ENCODE measurements around the gene SLC49A4.

The SLC49A4 gene

DNA sequence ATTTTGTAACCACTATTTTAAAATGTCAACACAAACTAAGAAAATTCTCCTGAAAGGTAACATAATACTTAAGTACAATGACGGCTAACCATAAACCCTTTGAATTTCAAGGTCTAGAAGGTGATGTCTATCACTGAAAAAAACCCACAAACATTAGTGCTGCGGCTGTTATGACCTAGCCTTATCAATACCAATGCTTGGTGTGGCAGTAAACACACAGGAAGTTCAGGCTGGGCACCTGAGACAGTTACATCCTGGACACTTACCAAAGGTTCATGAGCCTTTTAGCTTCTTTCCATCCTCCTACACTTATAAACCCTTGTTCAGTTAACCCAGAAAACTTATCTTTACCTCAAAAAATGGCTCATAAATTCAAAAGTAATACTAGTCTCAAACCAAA lies 7.0 kb upstream of the SLC49A4 start:
- no peak for DNase-seq

DNA sequence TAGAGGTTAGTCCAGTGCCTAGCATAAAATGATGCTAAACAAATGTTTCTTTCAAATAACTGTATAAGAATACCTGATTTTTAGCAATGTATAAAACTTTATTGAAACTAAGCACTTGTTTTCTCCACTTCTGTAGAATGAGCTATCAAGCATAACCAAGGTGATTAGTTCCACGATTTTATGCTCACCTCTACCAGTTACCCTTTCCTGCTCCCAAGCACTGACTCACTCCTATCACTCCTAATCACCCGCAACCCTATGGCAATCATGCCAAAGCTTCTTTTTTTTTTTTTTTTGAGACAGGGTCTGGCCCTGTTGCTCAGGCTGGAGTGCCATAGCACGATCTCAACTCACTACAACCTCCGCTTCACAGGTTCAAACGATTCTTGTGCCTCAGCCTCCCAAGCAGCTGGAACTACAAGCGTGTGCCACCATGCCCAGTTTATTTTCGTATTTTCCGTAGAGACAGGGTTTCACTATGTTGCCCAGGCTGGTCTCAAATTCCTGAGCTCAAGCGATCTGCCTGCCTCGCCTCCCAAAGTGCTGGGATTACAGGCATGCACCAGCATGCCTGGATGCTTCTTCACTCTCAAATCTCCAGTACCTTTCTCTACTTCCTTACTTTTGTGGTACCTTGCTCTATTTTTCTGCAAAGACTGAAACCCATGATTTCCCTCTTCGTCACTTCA lies 5.1 kb upstream of the SLC49A4 start:
- no peak for DNase-seq

DNA sequence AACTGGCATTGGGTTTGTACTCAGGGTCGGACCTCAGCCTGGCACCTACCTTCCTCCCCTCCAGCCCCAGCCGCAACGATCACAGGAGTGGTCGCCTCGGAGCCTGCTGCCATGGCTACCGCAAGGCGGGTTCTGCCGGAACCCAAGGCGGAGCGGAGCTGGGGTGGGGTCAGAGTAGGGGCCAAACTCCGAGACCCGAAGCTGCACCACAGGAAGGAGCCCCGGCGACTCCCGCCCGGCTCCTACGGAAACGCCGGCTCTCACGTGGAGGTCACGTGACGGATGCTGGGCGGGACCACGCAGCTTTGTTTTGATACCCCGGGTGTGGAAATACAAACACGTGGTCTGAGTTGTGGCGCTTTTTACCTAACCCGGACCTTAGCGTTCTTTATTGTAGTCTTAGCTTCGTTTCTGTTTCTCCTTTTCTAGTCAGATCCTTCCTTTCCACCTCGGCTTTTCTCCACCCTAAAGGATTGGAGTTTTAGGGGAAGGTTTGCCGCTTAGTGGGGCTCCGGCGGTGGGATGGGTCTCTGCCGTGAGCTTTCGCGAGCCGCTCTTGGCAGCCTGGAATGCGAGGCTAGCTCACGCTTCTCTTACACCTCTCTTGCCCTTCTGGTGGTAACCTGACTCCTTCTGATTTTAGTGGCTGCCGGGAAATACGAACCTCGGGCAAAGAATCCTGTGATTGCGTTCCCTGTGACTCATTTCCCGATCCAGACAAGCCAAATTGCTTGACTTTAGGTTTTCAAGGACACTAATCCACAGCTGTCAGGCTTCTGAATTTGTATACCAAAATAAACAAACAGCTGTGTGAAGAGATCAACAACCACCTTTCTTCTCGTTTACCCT lies 1.1 kb upstream of the SLC49A4 start, which contains the start of gene HSPBAP1:
Gene HSPBAP1, minus strand, starts transcription at position 264 of the 849 bp plus-strand sequence. Its CDS starts 151 bp downstream, at position 113.
- no peak for DNase-seq

DNA sequence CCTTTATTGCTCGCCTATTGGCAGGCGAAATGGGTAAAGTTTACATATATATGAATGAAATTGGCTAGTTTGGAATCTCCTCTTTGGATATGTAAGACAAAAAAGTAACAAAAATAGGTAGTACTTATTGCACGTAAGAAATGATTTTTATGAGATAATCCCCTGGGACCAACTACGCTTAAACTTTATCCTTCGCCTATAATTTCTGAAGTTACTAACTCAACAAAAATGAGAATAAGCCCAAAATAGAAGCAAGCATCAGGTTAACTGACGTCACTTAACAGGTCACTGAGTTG lies 438 bp upstream of the SLC49A4 start:
- no peak for DNase-seq

DNA sequence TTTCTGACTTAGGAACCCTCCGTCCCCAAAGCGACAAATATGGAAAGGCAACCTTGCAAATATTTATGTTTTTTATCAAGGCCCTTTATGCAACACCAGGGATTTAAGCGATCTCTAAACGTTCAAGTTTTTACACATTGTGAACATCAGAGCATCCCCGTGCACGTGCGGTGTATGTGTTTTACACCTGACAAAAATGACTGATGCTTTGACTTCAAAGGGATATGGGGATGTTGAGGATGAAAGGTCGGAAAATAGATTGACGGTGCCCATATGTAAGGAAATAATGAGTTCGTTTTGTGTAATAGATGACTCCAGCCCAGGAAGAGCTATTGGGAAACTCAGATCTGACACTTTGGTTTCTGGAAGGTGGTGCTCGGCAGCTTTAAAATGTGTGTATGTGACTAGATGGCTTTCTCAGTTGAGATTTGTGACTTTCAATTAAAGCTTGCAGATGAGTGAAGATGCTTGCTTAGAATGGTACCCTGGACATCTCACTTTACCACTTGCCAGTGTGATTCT lies 866 bp downstream of the SLC49A4 start:
- DNase-seq, result no peak

DNA sequence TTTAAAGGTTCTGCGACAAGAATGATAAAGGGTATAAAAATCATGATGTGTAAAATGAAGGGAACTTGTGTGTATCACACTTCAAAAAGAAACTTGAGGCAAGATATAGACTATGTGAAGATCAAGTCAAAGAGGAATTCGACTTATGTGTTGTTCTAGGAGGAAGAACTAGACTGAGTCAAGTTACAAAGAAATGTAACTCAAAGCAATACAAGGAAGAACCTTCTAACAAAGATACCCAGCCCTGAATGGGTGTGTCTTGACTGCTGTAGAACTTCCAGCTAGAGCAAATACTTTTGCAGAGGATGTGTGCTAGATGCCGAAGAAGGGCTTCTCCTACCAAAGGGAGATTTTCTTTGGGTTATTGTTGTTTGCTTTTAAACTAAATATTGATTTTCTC lies 2.4 kb downstream of the SLC49A4 start:
- no peak for DNase-seq

DNA sequence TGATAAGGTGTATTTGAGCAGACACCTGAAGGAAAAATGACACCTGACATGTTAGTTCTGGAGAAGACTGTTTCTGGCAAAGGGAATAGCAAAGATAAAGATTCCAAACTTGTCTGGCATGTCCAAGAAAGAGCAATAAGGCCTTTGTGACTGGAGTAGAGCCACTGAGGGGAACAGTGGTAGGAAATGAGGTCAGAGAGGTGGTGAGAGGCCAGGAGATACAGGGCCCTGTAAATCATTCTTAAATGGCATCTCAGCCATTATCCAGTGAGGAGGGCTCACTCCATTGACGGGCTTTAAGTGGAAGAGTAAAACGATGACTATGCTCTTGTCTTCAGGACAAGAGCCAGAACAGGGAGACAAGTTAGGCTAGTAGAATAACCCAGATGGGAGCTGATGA lies 4.5 kb downstream of the SLC49A4 start:
- no peak for DNase-seq

DNA sequence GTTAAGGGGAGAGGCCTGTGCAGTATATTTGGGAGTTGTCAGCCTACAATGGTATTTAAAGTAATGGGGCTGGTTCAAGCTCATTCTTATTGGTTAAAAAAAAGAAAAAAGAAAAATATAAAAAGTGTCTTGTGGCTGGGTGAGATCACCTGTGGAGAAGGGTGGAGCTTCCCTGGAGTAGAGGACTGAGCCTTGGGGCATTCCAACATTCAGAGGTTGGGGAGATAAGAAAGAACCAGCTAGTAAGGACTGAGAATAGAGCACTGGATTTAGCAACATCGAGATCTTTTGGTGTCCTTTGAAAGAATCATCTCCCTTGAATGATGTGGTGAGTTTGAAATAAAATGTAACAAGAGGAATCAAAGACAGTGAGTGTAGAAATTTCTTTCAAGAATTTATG lies 5.2 kb downstream of the SLC49A4 start:
- no peak for DNase-seq

DNA sequence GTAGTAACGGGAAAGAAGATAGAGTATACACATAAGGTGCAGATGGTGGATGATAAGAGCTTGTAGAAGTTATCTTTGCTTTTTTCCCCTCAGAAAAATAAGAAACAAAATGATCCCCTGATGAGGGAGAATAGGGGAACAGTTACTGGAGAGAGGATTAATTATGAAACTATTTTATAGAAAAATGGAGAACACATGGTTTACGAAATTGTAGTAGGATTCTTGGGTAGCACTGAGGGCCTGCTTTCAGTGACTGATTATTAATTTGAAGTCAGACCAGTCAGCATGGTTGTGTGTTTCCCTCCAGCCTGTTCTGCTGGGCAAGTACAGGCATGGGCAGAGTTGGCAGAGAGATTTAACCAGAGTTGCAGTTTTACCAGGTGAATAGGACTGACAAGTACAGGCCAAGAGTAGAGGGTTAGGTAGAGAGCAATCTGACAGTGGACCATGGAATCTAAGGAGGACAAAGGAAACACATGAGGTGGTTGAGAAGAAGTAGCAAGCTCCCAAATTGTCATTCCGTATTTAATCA lies 5.9 kb downstream of the SLC49A4 start:
- no peak for DNase-seq

DNA sequence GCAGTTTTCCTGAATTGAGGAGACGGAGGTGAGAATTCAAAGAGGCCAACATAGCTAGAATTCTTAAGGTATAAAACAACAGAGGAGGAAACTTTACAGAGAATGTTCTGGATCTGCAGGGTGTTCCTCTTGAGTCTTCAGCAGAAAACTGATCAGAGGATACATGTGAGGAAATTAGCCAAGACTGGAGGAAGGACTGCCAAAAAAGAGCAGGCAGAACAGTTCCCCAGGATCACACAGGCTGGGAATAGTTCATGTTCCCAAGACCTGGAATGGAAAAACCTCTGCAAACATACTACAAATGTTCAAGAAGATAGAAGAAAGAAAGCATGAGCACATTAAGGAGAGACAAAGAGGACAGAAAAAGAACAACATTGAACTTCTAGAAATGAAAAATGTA lies 7.5 kb downstream of the SLC49A4 start:
- DNase-seq, result no peak

DNA sequence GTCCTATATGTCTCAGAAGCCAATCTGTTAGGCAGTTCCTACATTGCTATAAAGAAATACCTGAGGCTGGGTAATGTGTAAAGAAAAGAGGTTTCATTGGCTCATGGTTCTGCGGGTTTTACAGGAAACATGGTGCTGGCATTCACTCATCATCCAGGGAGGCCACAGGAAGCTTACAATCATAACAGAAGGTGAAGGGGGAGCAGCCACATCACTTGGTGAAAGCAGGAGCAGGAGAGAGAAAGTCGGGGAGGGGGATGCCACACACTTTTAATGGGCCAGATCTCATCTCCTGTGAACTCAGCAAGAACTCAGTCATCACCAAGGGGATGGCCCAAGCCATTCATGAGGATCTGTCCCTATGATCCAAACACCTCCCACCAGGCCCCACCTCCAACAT lies 9.1 kb downstream of the SLC49A4 start:
- no peak for DNase-seq

DNA sequence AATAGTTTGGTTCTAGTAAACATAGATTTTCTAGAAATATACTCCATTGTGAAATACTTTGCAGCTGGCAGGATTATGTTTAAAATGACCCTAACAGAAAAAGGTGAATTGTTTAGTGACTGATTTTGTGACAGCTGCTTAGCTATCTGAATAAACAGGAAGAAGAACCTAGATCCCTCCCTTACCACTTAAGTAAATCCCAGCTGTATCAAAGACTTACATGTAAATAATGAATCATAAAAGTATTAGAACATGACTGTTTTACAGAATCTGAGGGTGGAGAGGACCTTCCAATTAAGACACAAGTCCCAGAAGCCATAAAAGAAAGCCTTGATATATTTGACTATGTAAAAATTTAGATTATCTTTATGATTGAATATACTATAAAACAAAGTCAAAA lies 15.9 kb downstream of the SLC49A4 start:
- DNase-seq, result no peak

DNA sequence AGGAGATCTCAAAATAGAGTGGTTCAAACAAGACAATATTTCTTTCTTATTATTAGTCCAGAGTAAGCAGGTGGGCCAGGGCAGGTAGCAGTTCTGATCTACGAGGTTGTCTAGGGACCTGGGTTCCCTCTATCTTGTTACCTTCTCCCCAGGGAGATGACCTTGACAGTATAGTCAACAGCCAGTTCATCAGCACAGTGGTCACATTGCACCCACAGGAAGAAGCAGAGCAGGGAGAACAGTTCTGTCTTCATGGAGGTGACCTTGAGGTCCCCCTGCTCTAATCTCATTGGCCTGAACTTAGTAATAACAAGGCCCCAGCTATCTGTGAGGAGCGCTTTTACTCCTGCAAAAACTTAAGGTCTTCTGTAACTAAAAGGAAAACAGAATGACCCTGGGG lies 21.7 kb downstream of the SLC49A4 start:
- no peak for DNase-seq

DNA sequence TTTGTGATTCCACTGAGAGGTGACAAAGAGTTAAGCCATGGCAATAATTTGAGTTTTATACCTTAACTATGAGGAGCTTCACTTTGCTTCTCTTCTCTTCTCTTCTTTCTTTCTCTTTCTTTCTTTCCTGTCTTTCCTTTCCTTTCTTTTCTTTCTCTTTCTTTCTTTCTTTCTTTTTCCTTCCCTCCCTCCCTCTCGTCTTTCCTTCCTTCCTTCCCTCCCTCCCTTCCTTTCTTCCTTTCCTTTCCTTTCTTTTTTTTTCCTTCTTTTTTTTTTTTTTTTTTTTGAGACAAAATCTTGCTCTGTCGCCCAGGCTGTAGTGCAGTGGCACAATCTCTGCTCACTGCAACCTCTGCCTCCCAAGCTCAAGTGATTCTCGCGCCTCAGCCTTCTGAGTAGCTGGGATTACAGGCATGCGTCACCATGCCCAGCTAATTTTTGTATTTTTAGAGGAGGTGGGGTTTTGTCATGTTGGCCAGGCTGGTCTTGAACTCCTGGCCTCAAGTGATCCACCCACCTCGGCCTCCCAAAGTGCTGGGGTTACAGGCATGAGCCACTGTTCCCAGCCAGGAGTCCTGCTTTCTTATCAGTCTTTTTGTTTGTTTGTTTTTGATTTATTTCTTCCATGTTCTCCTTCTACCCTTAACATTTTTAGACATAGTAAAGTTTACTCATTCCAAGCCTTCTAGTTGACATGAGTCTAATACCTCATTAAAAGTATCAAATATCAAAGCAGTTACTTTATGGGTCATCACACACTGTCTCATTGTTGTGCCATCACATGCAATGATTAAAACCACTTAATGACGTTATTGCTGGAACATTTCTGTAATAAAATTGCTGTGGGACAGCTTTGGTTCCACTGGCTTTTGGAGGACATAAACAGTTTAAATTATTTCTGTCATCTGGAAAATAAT lies 29.9 kb downstream of the SLC49A4 start:
- no peak for DNase-seq

DNA sequence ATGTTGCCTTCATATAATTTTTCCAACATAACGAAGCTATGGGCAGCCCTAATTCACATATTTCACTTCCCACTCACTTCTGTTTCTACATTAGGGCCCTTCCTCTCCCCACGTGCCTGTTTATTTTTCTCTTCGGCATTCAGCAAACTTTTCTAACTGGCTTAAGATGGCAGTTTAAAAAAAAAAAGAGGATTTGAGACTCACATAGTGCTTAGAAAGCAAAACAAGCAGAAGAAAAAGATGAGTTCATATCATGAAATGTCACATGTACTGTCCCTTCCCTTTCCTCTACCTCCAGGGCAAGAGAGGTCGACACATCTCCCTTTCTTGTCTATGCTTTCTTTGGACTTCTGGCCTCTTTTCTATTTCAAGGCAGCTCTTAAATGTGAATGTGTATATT lies 30.6 kb downstream of the SLC49A4 start:
- no peak for DNase-seq

DNA sequence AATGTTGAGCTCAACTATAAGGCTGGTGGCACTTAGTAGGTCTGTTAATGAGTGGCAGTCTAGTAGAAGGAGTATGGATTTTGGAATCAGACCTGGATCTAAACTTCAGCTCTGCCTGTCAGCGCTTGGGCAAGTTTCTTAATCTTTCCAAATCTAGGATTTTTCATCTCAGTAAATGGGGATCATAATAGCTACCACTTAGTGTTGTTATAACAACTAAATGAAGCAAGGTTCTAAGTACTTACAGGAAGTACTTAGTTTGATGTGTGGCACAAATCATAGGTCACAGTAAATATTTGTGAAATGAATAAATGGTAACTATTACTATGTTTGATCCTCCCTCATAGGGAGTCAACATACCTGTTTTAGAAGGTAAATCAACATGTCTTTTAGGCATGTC lies 31.4 kb downstream of the SLC49A4 start:
- DNase-seq, result no peak

DNA sequence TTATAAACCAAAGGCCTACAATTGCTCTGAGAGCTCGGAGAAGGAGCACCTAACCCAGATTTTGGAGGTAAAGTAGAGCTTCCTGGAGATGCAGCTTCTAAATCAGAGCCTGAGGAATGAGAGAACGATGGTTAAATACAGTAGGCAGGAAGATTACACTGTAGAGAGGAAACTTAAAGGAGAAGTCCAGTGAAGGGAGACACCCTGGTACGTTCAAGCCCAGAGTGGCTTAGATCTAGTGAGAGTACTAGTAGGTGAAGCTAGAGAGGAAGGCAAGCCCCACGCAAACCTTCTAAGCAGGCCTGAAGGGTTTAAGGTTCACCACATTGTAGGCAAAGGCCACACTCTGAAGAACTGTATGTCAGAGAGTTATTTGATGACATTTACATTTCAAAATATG lies 33.4 kb downstream of the SLC49A4 start:
- DNase-seq, result no peak

DNA sequence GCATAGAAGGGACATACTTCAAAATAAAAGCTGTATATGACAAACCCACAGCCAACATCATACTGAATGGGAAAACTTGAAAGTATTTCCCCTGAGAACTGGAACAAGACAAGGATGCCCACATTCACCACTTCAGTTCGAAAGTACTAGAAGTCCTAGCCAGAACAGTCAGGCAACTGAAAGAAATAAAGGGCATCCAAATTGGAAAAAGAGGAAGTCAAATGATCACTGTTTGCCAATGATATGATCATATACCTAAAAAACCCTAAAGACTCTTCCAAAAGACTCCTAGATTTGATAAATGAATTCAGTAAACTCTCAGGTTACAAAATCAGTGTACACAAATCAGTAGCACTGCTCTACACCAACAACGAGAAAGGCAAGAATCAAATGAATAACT lies 40.7 kb downstream of the SLC49A4 start:
- no peak for DNase-seq

DNA sequence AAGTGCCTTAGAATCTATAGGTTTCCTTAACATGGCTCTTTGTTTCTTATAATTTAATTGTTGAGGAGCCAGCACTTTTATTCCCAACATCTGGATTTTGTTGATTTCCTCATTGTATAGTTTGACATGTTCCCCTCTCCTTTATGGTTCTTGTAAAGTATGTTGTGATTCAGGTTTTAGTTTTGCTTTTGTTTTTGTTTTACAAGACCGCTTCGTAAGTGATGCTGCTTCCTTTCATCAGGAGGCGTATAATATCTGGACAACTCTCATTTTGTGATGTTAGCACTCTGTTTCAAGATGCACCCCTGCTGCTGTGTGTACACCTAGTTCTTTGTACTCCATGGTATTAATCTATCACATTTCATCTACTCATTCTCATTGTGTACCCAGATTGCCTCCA lies 48.7 kb downstream of the SLC49A4 start:
- DNase-seq, result no peak

DNA sequence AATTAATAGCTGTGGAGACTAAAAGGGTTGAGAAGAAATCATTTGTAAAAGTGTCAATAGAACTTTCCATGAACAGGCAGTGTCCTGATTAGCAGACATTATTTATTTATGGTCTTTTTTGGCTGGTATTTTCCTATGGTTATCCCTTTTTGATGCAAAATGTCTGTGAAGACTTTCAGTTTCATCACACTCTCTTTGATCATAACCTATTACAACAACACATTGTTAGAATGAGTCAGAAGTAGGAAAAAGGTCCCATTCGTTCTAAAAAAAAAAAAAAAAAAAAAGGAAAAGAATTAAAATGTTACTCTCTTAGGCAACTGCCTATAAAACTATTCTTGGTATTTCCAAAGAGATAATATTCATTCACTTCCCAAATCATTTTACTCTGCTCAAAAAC lies 62.1 kb downstream of the SLC49A4 start:
- no peak for DNase-seq

DNA sequence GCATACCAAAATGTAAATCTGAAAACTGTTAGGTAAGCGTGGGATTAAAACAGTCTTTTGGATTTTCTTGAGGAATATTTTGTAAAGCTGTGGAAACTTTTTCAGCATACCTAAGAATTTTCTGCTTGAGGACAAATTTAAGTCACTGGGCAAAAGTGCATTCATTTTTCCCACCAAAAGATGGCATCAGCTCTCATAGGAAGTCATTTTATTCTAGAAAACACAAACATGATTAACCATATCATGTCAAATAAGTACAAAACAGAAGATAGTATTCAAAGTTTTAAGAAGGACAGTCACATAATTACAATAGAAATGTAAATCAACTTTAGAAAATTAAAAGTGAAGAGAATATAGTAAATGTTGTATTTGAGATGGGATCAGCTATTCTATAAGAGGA lies 63.5 kb downstream of the SLC49A4 start:
- DNase-seq, result peak; percentile 17

DNA sequence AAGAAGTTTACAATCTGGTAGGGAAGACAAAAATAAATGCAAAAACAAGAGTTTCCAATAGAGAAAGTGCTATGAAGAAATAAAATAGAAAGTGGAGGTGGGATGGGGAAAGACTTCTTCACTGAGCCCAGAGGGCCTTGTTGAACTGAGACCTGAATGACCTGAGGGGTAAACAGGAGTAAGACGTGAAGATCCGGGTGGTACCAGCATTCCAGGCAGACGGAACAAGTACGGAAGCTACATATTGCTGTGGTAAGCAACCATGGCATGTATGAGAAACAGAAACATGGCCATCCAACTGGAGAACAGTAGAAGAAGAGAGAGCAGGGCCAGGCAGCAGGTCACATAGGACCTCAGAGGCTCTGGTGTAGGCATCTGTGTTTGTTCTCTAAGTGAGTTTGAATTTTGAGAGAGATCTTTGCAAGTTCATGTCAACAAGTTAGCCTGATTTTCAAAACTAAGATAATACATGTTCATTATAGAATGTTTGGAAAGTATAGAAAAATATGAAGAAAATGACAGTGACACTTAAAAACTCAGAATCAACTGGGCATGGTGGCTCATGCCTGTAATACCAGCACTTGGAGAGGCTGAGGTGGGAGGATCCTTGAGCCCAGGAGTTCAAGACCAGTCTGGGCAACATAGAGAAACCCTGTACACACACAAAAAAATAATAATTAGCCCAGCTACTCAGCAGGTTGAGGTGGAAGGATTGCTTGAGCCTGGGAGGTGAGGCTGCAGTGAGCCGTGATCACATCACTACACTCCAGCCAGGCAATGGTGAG lies 64.3 kb downstream of the SLC49A4 start:
- DNase-seq, result no peak

Measured in DMS79 treated with DMSO at 0.1 percent for 48 hours (cell line).